ENCODE data around the gene NUP50. TPM values are rescaled to one million over a fixed set of nuclear protein-coding genes. Genes with fewer than 3 reads are reported as not detected.
A peak's percentile ranks its signal among the peaks of the same experiment; 100 is the strongest.

The NUP50 gene
- total and polyA plus RNA-seq, 4 donors = 15.2 to 80.1 (median 46.9) TPM

- Histone ChIP-seq H3K4me1 (ENCODE audit: control insufficient read depth in 5 of 5, insufficient read depth in 5 of 5, low read length in 5 of 5) (peaks cover 0 to 11% (median 7%) of the 10 kb centered on the region in 5 donors), H3K36me3 (ENCODE audit: control insufficient read depth in 4 of 4, insufficient read depth in 4 of 4, low read length in 4 of 4) (peaks cover 0 to 16% (median 0%) of the 10 kb centered on the region in 4 donors), H3K9me3 (ENCODE audit: control insufficient read depth in 4 of 4, insufficient read depth in 3 of 4, low read length in 3 of 4) (no peaks in the 10 kb centered on the region), H3K27me3 (ENCODE audit: control insufficient read depth in 3 of 3, insufficient read depth in 3 of 3, low read length in 2 of 3) (no peaks in the 10 kb centered on the region), H3K4me3 (no peak overlapping the region), H3K27ac (ENCODE audit: low read depth in 1 of 2, low read length in 1 of 2) (peak overlapping the region in 1 of 2 donors; percentile 42), H3K9ac (ENCODE audit: insufficient read depth in 1 of 2, low read length in 2 of 2) (no peak overlapping the region)
- no peak for ATAC-seq (ENCODE audit: insufficient read depth, low FRiP score)
- 29 to 68% methylated on average over 23 of the region's 23 CpGs for WGBS, 2 donors
- TF ChIP-seq CTCF (IDR thresholded peaks at IDR 0.05; ENCODE audit: control extremely low read depth, extremely low read depth) = no peak
- DNase-seq = no peak
Observed at GRCh38 chr22:45235101-45235777, 71.5 kb downstream of the NUP50 start.

GRCh38 chr22:45235851-45236342 lies 72.2 kb downstream of the NUP50 start:
- no peak for DNase-seq
- WGBS, 2 donors = 70 to 85% methylated on average over 20 of the region's 20 CpGs

GRCh38 chr22:45237065-45237990 lies 73.6 kb downstream of the NUP50 start:
- DNase-seq (no peak), ATAC-seq (ENCODE audit: insufficient read depth, low FRiP score) (no peak)
- Histone ChIP-seq H3K27ac (ENCODE audit: low read depth in 1 of 2, low read length in 1 of 2) (no peak overlapping the region), H3K9ac (ENCODE audit: insufficient read depth in 1 of 2, low read length in 2 of 2) (no peak overlapping the region), H3K4me1 (ENCODE audit: control insufficient read depth in 5 of 5, insufficient read depth in 5 of 5, low read length in 5 of 5) (peaks cover 0 to 12% (median 7%) of the 10 kb centered on the region in 5 donors), H3K36me3 (ENCODE audit: control insufficient read depth in 4 of 4, insufficient read depth in 4 of 4, low read length in 4 of 4) (peaks cover 0 to 16% (median 0%) of the 10 kb centered on the region in 4 donors), H3K9me3 (ENCODE audit: control insufficient read depth in 4 of 4, insufficient read depth in 3 of 4, low read length in 3 of 4) (no peaks in the 10 kb centered on the region), H3K27me3 (ENCODE audit: control insufficient read depth in 3 of 3, insufficient read depth in 3 of 3, low read length in 2 of 3) (no peaks in the 10 kb centered on the region), H3K4me3 (no peak overlapping the region)
- no peak for TF ChIP-seq CTCF (IDR thresholded peaks at IDR 0.05; ENCODE audit: control extremely low read depth, extremely low read depth)
- 91 to 95% methylated on average over 15 of the region's 15 CpGs for WGBS, 2 donors

More at GRCh38 chr22:45235851-45236342, 72.2 kb downstream of the NUP50 start:
- ATAC-seq (ENCODE audit: insufficient read depth, low FRiP score) = no peak
- Histone ChIP-seq H3K36me3 (ENCODE audit: control insufficient read depth in 4 of 4, insufficient read depth in 4 of 4, low read length in 4 of 4) (peaks cover 0 to 16% (median 0%) of the 10 kb centered on the region in 4 donors), H3K27ac (ENCODE audit: low read depth in 1 of 2, low read length in 1 of 2) (no peak overlapping the region), H3K9me3 (ENCODE audit: control insufficient read depth in 4 of 4, insufficient read depth in 3 of 4, low read length in 3 of 4) (no peaks in the 10 kb centered on the region), H3K9ac (ENCODE audit: insufficient read depth in 1 of 2, low read length in 2 of 2) (no peak overlapping the region), H3K4me1 (ENCODE audit: control insufficient read depth in 5 of 5, insufficient read depth in 5 of 5, low read length in 5 of 5) (peaks cover 0 to 12% (median 7%) of the 10 kb centered on the region in 5 donors), H3K27me3 (ENCODE audit: control insufficient read depth in 3 of 3, insufficient read depth in 3 of 3, low read length in 2 of 3) (no peaks in the 10 kb centered on the region), H3K4me3 (no peak overlapping the region)
- TF ChIP-seq CTCF (IDR thresholded peaks at IDR 0.05; ENCODE audit: control extremely low read depth, extremely low read depth) = no peak

Small RNA genes lying within 50 kb of the gene (small RNA-seq; reads per million reads assigned to genes)
- 0.33 reads per million, percentile 39 among the genes with 10 or more reads in this experiment for gene MIR1249 (ENCODE audit: low replicate concordance)

Other genes starting within 250 kb of the NUP50 start
- gene PHF21B, start 153.9 kb upstream of the NUP50 start, total RNA-seq = under 1 TPM; 0.43 TPM
- gene PHF21B, start 153.9 kb upstream of the NUP50 start, polyA plus RNA-seq = under 1 TPM; 0.03 to 0.10 TPM
- 10 to 100 TPM; 25.9 to 67.3 TPM for gene KIAA0930, start 77.0 kb downstream of the NUP50 start, total RNA-seq
- 10 to 100 TPM; 57.3 to 57.4 TPM for gene KIAA0930, start 77.0 kb downstream of the NUP50 start, polyA plus RNA-seq
- gene UPK3A, start 121.0 kb downstream of the NUP50 start, total RNA-seq = not detected
- under 1 TPM; 0.30 to 0.55 TPM for gene UPK3A, start 121.0 kb downstream of the NUP50 start, polyA plus RNA-seq
- 10 to 100 TPM; 14.6 to 42.3 TPM for gene FAM118A, start 146.0 kb downstream of the NUP50 start, total RNA-seq
- 10 to 100 TPM; 12.0 to 71.8 TPM for gene FAM118A, start 146.0 kb downstream of the NUP50 start, polyA plus RNA-seq
- gene SMC1B, start 249.7 kb downstream of the NUP50 start, total RNA-seq = not detected
- gene SMC1B, start 249.7 kb downstream of the NUP50 start, polyA plus RNA-seq = under 1 TPM; 0.01 to 0.04 TPM
- gene RIBC2, start 249.8 kb downstream of the NUP50 start, total RNA-seq = 1 to 10 TPM; 7.0 to 8.1 TPM
- gene RIBC2, start 249.8 kb downstream of the NUP50 start, polyA plus RNA-seq = 1 to 10 TPM; 2.8 to 4.4 TPM